ENCODE results near the gene HYAL4.

GRCh38 chr7:123820864-123821263, 24.1 kb upstream of the HYAL4 start:
- TF ChIP-seq POLR2AphosphoS5 (IDR thresholded peaks at IDR 0.05; ENCODE audit: low read depth, low read length) (no peak), USF2 (IDR thresholded peaks at IDR 0.05; ENCODE audit: borderline replicate concordance, low read depth, low read length) (no peak), SIN3A (IDR thresholded peaks at IDR 0.05; ENCODE audit: borderline replicate concordance, low read depth, low read length) (no peak), CHD2 (IDR thresholded peaks at IDR 0.05; ENCODE audit: low read length, partially characterized antibody) (no peak), TAF1 (IDR thresholded peaks at IDR 0.05; ENCODE audit: borderline replicate concordance, low read depth, low read length) (no peak), YY1 (IDR thresholded peaks at IDR 0.05; ENCODE audit: low read depth) (no peak)

Data from SK-N-SH (cell line).